ENCODE results near the gene DNAJC13.

DNA sequence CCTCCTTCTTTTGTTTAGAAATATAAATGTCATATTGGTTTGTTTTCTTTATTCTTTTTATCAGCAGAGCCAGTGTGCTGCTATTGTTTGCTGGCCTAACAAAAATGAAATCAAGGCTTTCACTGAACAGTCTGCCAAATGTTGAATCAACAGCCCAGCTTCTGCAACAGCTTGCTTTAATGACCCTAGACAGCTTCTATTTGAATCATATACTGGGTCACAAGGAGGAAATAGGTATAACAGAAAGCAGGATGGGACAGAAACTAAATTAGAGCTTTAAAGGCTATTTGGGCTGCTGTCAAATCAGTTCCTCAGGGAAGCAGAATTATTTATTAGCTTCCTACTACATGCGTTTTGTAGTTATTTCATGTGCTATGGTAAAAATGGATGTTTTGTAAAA is 12.1 kb upstream of the DNAJC13 start:
- no peak for TF ChIP-seq POLR2A (IDR thresholded peaks at IDR 0.05)
- TF ChIP-seq, protein P1, sequence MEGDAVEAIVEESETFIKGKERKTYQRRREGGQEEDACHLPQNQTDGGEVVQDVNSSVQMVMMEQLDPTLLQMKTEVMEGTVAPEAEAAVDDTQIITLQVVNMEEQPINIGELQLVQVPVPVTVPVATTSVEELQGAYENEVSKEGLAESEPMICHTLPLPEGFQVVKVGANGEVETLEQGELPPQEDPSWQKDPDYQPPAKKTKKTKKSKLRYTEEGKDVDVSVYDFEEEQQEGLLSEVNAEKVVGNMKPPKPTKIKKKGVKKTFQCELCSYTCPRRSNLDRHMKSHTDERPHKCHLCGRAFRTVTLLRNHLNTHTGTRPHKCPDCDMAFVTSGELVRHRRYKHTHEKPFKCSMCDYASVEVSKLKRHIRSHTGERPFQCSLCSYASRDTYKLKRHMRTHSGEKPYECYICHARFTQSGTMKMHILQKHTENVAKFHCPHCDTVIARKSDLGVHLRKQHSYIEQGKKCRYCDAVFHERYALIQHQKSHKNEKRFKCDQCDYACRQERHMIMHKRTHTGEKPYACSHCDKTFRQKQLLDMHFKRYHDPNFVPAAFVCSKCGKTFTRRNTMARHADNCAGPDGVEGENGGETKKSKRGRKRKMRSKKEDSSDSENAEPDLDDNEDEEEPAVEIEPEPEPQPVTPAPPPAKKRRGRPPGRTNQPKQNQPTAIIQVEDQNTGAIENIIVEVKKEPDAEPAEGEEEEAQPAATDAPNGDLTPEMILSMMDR (IDR thresholded peaks at IDR 0.05) = no peak

Measured in Peyer's patch (tissue), 4 donors.